ENCODE data around the gene FIGNL1. TPM values are rescaled to one million over a fixed set of nuclear protein-coding genes. Genes with fewer than 3 reads are reported as not detected.

FIGNL1 gene
- total and polyA plus RNA-seq, 10 of the 15 experiments (the other 5 are each of a cell fraction or from before 2014, with no cell fraction given): 11.5 to 37.4 (median 29.0) TPM

DNA sequence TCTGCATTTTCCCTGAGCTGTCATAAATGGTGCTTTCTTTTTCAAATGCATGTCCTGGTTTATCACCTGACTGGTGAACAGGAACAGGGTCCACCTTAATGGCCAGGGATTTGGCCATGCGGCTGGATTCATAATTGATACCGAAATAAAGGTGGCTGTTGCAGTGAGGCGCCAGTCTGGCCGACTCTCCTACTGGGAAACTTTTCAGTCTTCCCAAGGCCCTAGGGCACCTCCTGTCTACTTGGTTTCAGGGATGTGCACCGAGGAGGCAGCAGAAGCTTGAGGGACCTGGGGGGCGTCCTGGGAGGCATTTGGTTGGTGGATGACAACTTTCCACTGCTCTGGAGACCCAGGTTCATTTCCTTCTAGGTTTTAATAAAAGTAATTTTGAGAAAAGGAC is 46.4 kb upstream of the FIGNL1 start:
- SMC1A ChIA-PET (ENCODE audit: uncharacterized antibody, unreplicated experiment): no interaction called here
- DNase-seq (ENCODE audit: low read depth, low spot score) (no peak), FAIRE-seq (no peak), ATAC-seq (no peak)
- no peak overlapping the region for H3K4me3 ChIP-seq
- no peaks in the 10 kb centered on the region for H3K79me2 ChIP-seq (ENCODE audit: control insufficient read depth, insufficient read depth, low read length)
- no peak overlapping the region for H3K27ac ChIP-seq (ENCODE audit: control insufficient read depth, insufficient read depth)
- no peaks in the 10 kb centered on the region for H3K36me3 ChIP-seq (ENCODE audit: control insufficient read depth in 2 of 2, insufficient read depth in 2 of 2, low read length in 1 of 2)
- intact Hi-C loops (cut with micrococcal nuclease; ENCODE audit: unreplicated experiment) (no loop called here), in situ Hi-C loops (cut with MboI) (no loop called here)
- WGBS (ENCODE audit: insufficient coverage, insufficient replicate concordance, low lambda C conversion rate, missing lambda C conversion rate): 15% methylated on average over 6 of the region's 6 CpGs
- TF ChIP-seq SREBF1 (IDR thresholded peaks at IDR 0.05; ENCODE audit: low read length) (no peak), YY1 (IDR thresholded peaks at IDR 0.05; ENCODE audit: low read depth, low read length) (no peak), RFX5 (IDR thresholded peaks at IDR 0.05; ENCODE audit: low read depth, low read length) (no peak), USF1 (IDR thresholded peaks at IDR 0.05; ENCODE audit: borderline replicate concordance, extremely low read length, insufficient read depth, low read depth, low read length) (no peak), GATAD2B (conservative IDR thresholded peaks at IDR 0.05; ENCODE audit: low read depth) (no peak), BMI1 (IDR thresholded peaks at IDR 0.05; ENCODE audit: borderline replicate concordance) (no peak)
- no peaks in the 10 kb centered on the region for H4K20me1 ChIP-seq (ENCODE audit: control insufficient read depth, insufficient read depth)
- peaks cover 5 to 6% of the 10 kb centered on the region in 2 experiments; a peak in 3 of 4 replicates for H3K27me3 ChIP-seq (replicated peaks in 1 of 2; ENCODE audit: control insufficient read depth in 2 of 2, insufficient read depth in 2 of 2, low read length in 1 of 2)
- POLR2A ChIA-PET: no interaction called here
- H3K4me1 ChIP-seq (ENCODE audit: control insufficient read depth, insufficient read depth, low read length): no peaks in the 10 kb centered on the region
- BruUV-seq (replicated peaks): no TSS peak
- CTCF ChIA-PET: interaction anchor here (1.5 kb wide), 1 partner anchor 403 kb away, joined by 4 read pairs; the partner anchor contains the start of gene ZPBP
- RAD21 ChIA-PET (ENCODE audit: unreplicated experiment): no interaction called here
- H2AFZ ChIP-seq (ENCODE audit: control insufficient read depth, low read depth, low read length): no peak overlapping the region
- no peak overlapping the region for H3K4me2 ChIP-seq (ENCODE audit: control insufficient read depth, insufficient read depth)
- H3K9ac ChIP-seq (ENCODE audit: control insufficient read depth, insufficient read depth, low read length): no peak overlapping the region
- no peaks in the 10 kb centered on the region for H3K9me3 ChIP-seq (replicated peaks; ENCODE audit: control insufficient read depth, insufficient read depth, low read length)

DNA sequence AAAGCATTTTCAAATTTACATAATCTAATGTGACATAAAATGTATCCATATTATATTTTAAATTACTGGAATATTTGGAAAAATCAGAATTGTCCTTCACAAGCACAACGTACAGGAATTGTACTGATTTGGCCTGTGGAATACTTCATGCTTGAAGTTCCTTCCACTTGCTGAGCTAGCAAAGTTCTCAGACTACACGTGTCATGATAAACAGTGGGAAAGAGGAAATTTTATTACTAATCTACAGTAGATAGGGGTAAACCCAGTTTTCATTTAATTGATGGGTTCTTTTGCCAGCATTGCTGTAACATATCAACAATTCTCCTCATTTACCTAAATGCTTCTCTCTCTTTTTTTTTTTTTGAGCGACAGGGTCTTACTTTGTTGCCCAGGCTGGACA is 45.6 kb upstream of the FIGNL1 start:
- CTCF ChIA-PET: interaction anchor here (1.1 to 1.5 kb wide), 2 partner anchors 9 to 402 kb away, joined by 4 read pairs; partner anchors contain the start of gene ZPBP
- BruUV-seq (replicated peaks): no TSS peak
- ATAC-seq (no peak), DNase-seq (ENCODE audit: low read depth, low spot score) (no peak), FAIRE-seq (no peak)
- no peak overlapping the region for H3K4me3 ChIP-seq
- no peak overlapping the region for H2AFZ ChIP-seq (ENCODE audit: control insufficient read depth, low read depth, low read length)
- peaks cover 5 to 6% of the 10 kb centered on the region in 2 experiments; a peak in 3 of 4 replicates for H3K27me3 ChIP-seq (replicated peaks in 1 of 2; ENCODE audit: control insufficient read depth in 2 of 2, insufficient read depth in 2 of 2, low read length in 1 of 2)
- in situ Hi-C loops (cut with MboI): no loop called here
- 7% methylated on average over 3 of the region's 3 CpGs for WGBS (ENCODE audit: insufficient coverage, insufficient replicate concordance, low lambda C conversion rate, missing lambda C conversion rate)
- H3K4me1 ChIP-seq (ENCODE audit: control insufficient read depth, insufficient read depth, low read length): no peaks in the 10 kb centered on the region
- H3K36me3 ChIP-seq (ENCODE audit: control insufficient read depth in 2 of 2, insufficient read depth in 2 of 2, low read length in 1 of 2): no peaks in the 10 kb centered on the region
- no peak overlapping the region for H3K9ac ChIP-seq (ENCODE audit: control insufficient read depth, insufficient read depth, low read length)
- RAD21 ChIA-PET (ENCODE audit: unreplicated experiment): no interaction called here
- SMC1A ChIA-PET (ENCODE audit: uncharacterized antibody, unreplicated experiment): no interaction called here
- H3K27ac ChIP-seq (ENCODE audit: control insufficient read depth, insufficient read depth): no peak overlapping the region
- POLR2A ChIA-PET: no interaction called here
- no peaks in the 10 kb centered on the region for H3K79me2 ChIP-seq (ENCODE audit: control insufficient read depth, insufficient read depth, low read length)
- H3K4me2 ChIP-seq (ENCODE audit: control insufficient read depth, insufficient read depth): no peak overlapping the region
- H3K9me3 ChIP-seq (replicated peaks; ENCODE audit: control insufficient read depth, insufficient read depth, low read length): no peaks in the 10 kb centered on the region
- no peaks in the 10 kb centered on the region for H4K20me1 ChIP-seq (ENCODE audit: control insufficient read depth, insufficient read depth)
- intact Hi-C loops (cut with micrococcal nuclease; ENCODE audit: unreplicated experiment): no loop called here
- TF ChIP-seq SMAD1 (IDR thresholded peaks at IDR 0.05; ENCODE audit: low read depth, partially characterized antibody): no peak
- no peak for TF ChIP-seq ATF7 (IDR thresholded peaks at IDR 0.05; ENCODE audit: low read depth)
- no peak for TF ChIP-seq WRNIP1 (IDR thresholded peaks at IDR 0.05; ENCODE audit: borderline replicate concordance, low read depth, low read length)
- no peak for TF ChIP-seq ZNF24 (IDR thresholded peaks at IDR 0.05)
- no peak for TF ChIP-seq PKNOX1 (IDR thresholded peaks at IDR 0.05)
- TF ChIP-seq EP300 (IDR thresholded peaks at IDR 0.05; ENCODE audit: borderline replicate concordance in 1 of 2, control insufficient read depth in 1 of 2, low read depth in 2 of 2, low read length in 2 of 2): no peak
- no peak for TF ChIP-seq BACH1 (IDR thresholded peaks at IDR 0.05; ENCODE audit: borderline replicate concordance)
- no peak for TF ChIP-seq SREBF1 (IDR thresholded peaks at IDR 0.05; ENCODE audit: low read length)
- TF ChIP-seq ZBTB33 (IDR thresholded peaks at IDR 0.05): no peak
- TF ChIP-seq CHD1 (IDR thresholded peaks at IDR 0.05; ENCODE audit: low read depth, low read length): no peak
- TF ChIP-seq CREM (IDR thresholded peaks at IDR 0.05; ENCODE audit: low read depth): no peak
